ENCODE results near the gene MAP3K4.
"Not testable (repeated sequence)": the region's sequence is repeated elsewhere in the genome, so short reads cannot be mapped to it uniquely, and the experiment has no call there.

The MAP3K4 gene

DNA sequence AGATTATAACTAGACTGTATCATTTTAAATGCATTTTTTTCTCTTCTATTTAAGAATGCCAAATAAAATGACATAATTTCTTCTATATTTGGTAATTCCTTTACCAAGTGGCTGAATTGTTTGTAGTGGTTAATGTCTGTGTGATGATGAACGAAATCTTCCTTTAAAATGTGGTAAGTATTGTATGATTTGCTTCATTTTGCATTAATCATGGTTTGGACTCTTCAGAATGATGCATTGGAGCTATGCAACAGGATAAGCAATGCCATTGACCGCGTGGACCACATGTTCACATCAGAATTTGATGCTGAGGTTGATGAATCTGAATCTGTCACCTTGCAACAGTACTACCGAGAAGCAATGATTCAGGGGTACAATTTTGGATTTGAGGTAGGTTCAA lies 99.6 kb downstream of the MAP3K4 start:
- no peak for DNase-seq

GRCh38 chr6:161091972-161092701 lies 100.6 kb downstream of the MAP3K4 start:
- no peak for DNase-seq

- no peak for DNase-seq
These were observed 103.4 kb downstream of the MAP3K4 start for GRCh38 chr6:161094955-161095354.

- DNase-seq = no peak
These were observed 104.3 kb downstream of the MAP3K4 start for GRCh38 chr6:161095916-161096315.

DNA sequence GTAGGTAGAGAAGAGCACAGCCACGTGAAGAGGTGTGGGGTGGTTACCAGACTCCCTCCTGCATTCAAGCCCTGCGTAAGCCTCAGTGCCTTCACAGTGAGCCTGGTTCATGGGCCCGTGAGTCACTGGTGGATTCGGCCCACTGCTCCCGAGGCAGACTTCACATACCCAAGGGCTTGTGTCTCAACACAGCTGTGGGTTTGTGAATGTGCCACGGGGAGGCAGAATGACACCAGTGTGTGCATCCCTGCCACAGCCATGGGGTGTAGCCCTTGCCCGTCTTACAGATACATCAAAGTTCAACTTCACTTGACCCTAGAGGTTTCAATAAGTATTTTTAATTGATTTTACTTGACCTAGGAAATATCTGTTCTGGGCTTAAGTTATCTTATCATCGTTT lies 108.5 kb downstream of the MAP3K4 start:
- no peak for DNase-seq

- DNase-seq = no peak
These were observed 109.9 kb downstream of the MAP3K4 start for GRCh38 chr6:161101517-161101916.

GRCh38 chr6:161103475-161103874 lies 111.9 kb downstream of the MAP3K4 start:
- no peak for DNase-seq

- no peak for DNase-seq
These were observed 113.4 kb downstream of the MAP3K4 start for GRCh38 chr6:161104966-161105365.

GRCh38 chr6:161105408-161105807 lies 113.8 kb downstream of the MAP3K4 start:
- DNase-seq = no peak

DNA sequence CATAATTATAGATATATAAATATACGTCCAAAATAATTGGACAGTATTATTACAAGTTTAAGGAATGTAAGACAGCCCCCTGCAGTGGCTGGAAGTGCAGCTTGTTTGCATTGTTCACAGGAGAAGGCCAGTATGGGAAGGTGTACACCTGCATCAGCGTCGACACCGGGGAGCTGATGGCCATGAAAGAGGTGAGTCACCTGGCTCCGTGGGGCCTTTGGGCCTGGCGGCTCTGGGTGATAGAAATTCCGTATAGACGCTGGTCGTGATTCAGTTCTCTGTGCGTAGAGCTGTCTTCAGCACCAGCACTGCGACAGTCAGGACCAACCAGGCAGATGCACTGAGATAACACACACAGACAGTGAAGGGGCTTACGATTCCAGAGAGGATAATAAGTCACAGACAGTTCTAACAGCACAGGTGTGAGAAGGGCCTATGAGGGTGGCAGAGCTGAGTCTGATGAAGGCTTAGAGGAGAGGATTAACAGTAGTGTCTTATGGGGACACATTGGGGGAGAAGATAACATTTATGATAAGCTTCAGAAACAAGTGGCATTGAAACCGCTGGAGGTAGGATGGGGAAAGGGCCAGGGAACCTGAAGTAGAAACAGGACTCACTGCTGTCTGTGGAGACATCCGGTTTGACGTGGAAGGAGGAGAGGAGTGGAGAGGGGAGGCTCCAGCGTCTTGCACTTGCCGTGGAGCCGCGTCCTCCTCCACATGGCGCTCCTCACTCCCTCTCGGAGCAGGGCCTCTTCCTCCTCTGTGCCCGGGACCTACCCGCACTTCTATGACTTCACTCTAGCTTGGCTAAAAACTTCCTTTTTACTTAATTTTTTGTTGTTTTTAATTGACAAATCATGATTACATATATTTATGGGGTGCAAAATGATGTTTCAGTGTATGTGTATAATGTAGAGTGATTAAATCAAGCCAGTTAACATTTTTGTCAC lies 116.5 kb downstream of the MAP3K4 start:
- no peak for DNase-seq

DNA sequence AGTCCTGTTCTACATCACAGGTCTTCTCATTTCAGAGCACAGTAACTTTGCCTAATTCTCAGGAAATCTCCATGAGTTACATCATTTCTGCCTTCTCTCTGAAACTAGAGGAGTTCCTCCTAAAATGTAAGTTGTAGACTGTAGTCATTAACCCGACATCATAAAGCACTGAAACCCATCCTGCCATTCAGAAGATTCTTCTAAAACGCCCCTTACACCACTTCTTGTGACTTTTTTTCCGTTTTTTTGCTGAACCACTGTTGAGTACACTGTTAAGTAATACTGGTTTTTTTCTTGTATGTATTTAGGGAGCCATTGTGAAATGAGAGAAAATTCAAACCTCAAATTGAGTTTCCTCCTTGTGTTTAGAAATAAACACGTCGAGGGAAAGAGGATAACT lies 117.3 kb downstream of the MAP3K4 start:
- DNase-seq = no peak

DNA sequence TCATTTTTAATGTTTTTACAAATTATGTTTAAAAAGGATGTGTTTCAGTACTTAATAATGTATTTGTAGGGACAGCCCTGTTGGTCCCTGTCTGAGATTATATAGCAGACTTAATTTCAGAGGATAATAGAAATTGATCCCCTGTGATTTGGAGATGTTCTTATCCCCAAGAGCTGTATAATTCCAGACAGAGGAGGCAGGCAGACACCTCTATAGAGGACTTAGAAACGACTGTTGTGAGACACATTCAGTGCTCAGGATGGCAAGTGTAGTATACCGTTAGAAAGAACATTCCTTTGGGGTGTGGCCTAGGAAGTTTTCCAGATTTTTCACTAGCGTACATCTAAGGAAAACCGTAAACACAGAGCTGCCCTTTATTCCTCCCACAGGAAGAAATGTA lies 117.8 kb downstream of the MAP3K4 start:
- DNase-seq = no peak

DNA sequence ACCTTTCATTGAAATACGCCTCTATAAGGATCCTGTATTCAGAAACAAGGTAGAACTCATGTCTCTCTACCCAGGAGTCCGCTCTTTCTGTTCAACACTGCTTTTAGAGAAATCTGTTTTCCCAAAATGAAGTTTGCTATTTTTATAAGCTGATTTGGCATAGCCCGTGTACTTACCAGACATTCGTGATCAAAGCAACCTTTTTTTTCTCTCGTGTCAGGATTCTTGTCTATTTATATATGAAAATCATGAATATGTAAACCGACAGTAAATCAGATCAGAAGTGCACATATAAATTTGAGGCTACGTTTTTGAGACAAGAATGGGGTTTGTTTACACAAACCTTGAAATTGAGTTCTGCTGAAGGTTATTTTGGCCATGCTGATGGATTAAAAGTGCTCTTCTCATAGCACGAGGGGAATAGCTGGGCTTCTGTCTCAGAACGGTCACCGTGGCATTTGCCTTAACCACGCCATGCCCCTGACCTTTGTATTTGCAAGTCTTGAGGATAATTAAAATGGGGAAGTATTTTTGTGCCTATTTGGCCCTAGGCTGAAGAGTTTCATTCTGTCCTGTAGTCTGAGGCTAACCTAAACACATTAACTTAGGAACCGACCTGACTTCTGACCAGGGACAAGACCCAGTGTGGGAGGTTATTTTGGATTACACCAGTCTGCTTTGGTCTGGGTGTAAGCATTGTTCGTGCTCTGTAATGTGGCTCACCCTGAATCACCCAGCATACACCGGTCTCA lies 118.6 kb downstream of the MAP3K4 start:
- DNase-seq = no peak

- no peak for DNase-seq
These were observed 119.7 kb downstream of the MAP3K4 start for GRCh38 chr6:161111261-161111660.

DNA sequence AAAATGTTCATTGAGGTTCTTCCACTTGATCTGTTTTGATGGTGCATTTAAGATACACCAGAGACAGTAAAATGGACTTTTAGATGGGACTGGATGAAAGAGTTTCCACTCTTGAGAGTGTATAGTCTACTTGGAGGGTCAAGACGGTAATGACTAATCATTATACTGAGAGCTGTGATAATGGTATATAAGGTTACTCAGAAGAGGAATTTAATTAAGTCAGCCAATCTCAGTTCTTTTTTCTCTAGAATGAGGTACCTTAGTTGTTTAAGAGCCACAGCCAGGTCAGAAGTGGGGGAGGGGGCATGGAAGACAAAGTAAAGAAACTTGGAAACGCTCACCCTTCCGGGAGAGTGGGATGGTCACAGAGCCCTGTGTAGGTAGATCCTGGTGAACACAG lies 123.9 kb downstream of the MAP3K4 start:
- DNase-seq = no peak

- no peak for DNase-seq
These were observed 125.0 kb downstream of the MAP3K4 start for GRCh38 chr6:161116554-161116953.

- DNase-seq = no peak
These were observed 125.7 kb downstream of the MAP3K4 start for GRCh38 chr6:161117308-161117707.

DNA sequence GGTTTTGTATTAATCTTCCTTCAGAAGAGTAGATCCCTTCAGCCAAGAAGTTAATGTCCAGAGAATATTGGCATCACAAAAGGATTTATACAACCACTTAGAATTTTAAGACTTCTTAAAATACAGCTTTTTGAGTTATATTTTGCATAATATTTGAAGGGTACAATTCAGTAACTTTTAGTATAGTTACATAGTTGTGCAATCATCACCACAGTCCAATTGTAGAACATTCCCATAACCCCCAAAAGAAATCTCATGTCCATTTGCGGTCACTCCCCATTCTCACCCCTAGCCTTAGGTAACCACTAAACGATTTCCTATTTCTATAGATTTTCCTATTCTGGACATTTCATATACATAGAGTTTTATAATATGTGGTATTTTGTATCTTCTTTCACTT lies 126.4 kb downstream of the MAP3K4 start:
- no peak for DNase-seq

GRCh38 chr6:161123319-161123718 lies 131.8 kb downstream of the MAP3K4 start:
- not testable (repeated sequence) for DNase-seq

DNA sequence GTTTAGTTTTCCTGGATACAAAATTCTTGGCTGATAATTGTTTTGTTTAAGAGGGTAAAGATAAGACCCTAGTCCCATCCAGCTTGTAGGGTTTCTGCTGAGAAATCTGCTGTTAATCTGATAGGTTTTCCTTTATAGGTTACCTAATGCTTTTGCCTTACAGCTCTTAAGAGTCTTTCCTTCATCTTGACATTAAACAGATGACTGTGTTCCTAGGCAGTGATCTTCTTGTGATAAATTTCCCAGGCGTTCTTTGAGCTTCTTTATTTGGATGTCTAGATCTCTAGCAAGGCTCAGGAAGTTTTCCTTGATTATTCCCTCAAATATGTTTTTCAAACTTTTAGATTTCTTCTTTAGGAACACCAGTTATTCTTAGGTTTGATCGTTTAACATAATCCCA lies 134.0 kb downstream of the MAP3K4 start:
- DNase-seq = no peak

DNA sequence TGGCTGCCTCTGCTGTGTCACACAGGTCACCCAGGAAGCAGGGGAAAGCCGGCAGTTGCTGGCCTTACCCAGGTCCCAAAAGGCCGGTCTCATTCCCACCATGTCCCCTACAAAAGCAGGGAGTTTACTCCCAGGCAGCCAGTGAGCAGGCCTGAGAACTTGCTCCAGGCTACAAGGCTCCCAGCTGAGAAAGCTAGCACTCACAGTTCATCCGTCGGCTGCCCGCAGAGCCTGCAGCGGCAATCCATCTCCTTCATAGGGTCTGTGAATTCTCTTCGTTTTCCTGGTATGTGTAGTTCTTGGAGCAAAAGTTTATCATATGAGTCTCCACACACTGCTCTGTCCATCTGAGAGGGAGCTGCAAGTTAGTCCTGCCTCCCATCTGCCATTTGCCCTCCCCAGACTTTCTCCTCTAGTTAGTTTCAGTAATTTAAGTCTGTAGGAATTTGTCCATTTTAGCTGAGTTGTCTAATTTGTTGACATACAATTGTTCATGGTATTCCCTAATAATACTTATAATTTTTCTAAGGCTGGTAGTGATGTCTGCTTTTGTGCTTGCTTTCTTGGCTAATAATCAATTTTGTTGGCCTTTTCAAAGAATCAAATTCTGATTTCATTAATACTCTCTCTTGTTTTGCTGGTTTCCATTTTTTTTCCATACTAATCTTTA lies 135.6 kb downstream of the MAP3K4 start:
- no peak for DNase-seq

GRCh38 chr6:161128230-161128629 lies 136.7 kb downstream of the MAP3K4 start:
- DNase-seq = no peak

- DNase-seq = no peak
These were observed 137.2 kb downstream of the MAP3K4 start for GRCh38 chr6:161128680-161129196.
